GM21360 (cell line): ENCODE data around the gene ZNF678.
"Not testable (repeated sequence)": the region's sequence is repeated elsewhere in the genome, so short reads cannot be mapped to it uniquely, and the experiment has no call there.

ENCODE experiments used
- ATAC-seq: cut with Tn5 transposase; IDR thresholded peaks from one replicate; pipeline ENCODE4 v1.9.1; 2021; ENCODE audit warnings: mild to moderate bottlenecking, moderate library complexity; ENCODE audit not compliant: unreplicated experiment

Gene ZNF678

DNA sequence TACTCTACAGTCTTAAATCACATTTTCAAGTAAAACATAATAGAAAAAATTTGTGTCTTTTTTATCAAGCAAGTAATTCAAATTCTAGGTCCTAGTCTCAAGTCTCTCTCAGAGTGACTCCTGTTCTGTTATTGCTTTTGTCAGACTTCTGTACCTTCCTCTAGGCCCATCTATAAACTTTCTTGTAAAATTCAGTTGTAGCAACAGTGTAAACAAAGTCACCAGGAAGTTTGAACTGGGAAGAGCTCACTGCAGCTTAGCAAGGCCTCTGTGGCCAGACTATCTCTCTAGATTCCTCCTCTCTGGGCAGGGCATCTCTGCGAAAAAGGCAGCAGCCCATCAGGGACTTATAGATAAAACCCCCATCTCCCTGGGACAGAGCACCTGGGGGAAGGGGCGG is 13.5 kb upstream of the ZNF678 start:
- no peak for ATAC-seq

DNA sequence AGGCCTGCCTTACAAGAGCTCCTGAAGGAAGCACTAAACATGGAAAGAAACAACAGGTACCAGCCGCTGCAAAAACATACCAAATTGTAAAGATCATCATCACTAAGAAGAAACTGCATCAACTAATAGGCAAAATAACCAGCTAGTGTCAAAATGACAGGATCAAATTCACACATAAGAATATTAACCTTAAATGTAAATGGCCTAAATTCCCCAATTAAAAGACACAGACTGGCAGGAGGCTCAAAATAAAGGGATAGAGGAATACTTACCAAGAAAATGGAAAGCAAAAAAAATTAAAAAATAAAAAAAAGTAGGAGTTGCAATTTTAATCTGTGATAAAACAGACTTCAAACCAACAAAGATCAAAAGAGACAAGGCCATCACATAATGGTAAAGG is 11.5 kb upstream of the ZNF678 start:
- not testable (repeated sequence) for ATAC-seq

DNA sequence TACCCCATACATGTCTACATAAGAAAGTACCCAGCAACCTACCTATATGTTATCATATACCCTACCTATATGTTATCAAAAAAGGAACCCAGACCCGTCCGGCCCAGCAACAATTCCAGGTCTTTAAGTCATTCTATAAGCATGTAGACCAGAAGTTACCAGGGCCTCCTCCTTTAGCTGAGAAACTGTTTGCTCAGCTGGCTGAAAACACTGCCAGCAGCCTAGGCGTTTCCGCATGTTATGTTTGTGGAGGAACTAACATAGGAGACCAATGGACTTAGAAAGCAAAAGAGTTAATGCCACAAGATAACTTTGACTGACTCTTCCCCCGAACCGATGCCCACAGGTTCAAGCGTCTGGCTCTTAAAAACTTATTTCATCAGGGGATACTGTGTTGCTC is 7.1 kb upstream of the ZNF678 start:
- no peak for ATAC-seq

DNA sequence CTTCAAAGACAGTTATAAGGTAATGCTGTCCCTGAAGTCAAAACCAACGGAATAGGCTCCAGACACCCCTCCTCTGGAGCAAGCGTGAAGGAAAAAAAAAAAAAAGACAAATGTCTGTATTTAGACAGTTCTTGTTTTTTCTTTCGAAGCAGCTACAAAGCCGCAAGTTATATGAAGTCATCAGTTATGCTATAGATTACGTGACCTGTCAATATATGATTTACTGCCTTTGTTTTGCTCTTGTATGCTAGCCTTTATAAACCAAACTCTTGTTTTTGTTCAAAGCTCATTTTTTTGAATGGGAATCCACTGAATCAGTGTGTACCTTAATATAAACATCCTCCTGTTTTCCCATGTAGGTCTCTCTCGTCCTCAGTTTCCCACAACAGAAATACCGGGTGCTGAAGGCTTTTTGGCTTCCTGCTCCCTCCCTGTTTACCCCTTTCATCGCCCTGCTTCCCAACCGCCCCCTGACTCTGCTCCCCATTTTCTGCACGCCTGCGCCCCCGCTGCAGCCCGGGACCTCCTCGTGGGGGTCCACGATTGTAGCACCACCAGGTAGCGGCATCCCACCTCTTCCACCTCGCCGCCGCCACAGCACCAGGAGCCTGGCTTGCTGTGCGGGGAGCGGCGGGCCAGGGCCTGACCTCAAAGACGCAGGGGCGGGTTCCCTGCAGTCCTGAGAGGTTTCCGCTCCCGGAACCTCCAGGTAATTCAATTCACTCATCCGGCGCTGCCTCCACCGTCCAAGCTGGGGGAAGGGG is 5.2 kb upstream of the ZNF678 start:
- ATAC-seq: no peak

DNA sequence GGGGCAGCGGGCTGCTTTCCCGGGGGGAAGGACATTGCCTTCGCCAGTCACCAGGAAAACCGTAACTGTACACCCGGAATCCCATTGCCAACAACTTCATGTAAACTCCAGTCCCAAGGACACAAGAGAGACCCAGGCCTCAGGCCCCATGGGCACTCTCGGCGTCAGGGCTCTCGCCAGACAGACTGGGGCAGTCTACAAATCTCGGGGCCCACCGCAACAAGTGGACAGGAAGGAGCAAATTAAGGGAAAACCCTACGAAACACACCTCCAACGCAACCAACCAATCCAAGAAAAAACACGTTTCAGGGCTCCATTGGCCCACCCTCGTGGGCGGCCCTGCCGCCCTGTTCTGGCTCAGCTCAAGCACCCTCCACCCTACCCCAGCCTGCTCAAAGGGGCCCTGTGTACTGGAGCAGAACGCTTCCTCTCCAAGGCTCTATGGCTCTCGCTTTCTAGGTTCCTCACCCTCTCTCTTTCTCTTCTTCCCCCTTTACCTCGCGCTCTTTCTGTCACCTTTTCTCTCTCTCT is 4.6 kb upstream of the ZNF678 start:
- no peak for ATAC-seq

DNA sequence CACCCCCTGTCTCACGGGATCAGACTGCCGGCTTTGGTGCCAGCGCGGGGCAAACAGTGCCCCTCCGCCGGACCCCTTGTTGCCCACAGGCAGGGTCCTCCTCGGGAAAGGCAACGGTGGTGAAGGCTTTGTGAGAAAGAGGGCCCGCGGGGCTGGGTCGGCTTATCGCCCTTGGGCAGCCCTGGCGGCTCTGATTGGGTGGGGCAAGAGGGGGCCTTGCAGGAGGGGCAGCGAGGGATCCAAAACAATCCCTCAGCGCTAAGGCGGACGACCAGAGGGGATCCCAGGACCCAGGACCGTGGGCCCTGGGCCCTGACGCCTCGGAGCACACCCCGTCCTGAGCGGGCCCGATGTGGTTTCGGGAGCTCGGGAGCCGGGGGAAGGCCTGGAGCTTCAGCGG is 3.9 kb upstream of the ZNF678 start:
- no peak for ATAC-seq

DNA sequence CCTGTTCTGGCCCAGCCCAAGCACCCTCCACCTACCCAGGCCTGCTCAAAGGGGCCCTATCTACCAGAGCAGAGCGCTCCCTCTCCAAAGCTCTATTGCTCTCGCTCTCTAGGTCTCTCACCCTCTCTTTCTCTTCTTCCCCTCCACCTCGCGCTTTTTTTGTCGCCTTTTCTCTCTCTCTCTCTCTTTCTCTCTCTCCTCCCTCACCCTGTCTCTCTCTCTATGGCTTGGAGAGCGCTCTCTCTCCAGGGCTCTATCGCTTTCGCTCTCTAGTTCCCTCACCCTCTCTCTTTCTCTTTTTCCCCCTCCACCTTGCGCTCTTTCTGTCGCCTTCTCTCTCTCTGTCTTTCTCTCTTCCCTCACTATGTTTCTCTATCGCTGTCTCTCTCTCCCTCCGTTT is 3.4 kb upstream of the ZNF678 start:
- ATAC-seq: no peak

DNA sequence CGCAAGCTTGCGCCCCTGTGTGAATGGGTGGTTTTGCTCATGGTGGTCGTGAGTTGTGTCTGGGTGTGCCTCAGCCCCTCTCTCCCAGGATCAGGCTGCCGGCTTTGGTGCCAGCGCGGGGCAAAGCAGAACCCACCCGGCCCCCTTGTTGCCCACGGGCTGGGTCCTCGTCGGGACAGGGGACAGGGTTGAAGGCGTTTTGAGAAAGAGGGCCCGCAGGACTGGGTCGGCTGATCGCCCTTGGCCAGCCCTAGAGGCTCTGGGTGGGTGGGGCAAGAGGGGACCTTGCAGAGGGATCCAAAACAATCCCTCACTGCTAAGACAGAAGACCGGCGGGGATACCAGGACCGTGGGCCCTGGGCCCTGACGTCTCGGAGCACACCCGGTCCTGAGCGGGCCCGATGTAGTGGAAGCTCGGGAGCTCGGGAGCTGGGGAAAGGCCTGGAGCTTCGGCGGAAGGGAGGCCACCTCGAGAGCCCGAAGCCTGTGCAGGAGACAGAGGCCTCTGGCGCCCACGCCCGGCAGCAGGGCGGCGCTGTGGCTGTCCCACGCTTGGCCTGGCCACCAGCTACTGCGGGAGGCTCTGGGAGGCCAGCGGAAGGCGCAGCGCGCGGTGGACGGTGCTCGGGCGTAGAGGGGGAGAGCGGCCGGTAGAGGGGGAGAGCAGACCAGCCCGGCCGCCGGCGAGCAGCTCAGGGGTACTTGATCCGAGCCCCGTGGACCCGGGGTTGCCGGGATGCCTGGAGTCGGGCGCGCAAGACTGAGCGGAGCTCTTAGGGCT is 2.8 kb upstream of the ZNF678 start:
- no peak for ATAC-seq

DNA sequence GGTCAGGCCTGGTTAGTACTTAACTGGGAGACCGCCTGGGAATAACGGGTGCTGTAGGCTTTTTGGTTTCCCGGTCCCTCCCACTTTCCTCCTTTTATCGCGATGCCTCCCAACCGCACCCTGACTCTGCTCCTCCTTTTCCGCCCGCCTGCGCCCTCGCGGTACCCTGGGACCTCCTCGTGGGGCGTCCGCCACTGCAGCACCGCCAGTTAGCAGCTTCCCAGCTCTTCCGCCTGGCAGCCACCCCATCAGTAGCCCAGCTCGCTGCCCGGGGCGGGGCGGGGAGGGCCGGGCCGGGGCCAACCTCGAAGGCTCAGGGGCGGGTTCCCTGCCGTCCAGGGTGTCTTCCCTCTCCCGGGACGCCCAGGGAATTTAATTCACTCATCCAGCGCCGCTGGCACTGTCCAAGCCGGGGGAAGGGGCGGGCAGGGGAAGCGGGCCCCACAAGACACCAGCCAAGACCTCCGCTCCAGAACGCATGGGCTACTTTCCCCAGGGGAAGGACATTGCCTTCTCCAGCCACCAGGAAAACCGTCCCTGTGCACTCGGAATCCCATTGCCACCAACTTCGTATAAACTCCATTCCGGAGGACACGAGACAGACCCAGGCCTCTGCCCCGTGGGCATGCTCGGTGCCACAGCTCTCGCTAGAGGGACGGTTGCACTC is 2.0 kb upstream of the ZNF678 start:
- no peak for ATAC-seq

DNA sequence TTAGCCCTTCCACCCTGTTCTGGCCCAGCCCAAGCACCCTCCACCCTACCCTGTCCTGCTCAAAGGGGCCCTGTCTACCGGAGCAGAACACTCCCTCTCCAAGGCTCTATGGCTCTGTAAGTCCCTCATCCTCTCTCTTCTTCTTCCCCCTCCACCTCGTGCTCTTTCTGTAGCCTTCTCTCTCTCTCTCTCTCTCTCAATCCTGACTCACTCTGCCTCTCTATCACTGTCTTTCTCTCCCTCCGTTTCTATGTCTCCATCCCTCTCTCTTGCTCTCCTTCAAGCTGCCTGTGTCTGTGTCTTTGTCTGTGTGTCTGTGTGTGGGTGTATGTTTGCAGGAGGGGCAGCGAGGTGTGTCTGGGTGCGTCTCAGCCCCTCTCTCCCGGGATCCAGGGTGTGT is 1.3 kb upstream of the ZNF678 start:
- ATAC-seq: no peak

DNA sequence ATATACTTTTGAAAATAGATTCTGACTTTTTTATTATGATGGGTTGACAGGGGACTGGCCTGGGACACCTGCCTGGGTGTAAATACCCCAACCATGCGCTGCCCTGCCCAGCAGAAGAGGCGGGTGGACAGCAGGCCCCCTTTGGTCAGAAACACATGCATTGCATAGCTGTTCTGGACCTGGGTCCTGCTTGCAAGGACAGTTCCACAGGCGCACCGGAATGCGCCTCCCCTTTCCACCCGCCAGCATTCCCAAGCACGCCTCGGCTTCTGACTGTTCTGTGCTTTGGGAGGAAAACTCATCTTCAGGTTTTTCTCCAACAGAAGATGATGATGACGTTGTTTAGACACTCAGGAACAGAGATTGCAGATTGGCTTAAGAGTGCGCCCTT is 428 bp upstream of the ZNF678 start:
- ATAC-seq: no peak

DNA sequence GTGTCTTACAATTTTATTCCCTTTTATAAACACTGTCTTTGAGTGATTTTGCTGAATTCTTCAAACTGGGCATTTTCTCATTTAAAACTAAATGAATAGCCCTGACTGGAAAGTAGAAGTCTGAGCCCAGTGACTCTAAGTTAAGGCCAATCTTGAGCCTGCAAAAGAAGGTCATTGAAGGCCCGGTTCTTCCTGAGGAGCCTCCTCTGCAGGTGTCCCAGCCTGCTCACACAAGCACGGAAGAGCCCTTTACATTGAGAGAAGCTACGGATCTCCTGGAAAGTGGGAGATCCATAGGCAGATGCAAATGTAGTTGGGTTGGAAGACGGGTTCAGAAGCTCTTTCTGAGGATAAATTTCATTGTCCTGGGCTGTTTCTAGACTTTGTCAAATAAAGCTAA is 3.9 kb downstream of the ZNF678 start:
- ATAC-seq: no peak

DNA sequence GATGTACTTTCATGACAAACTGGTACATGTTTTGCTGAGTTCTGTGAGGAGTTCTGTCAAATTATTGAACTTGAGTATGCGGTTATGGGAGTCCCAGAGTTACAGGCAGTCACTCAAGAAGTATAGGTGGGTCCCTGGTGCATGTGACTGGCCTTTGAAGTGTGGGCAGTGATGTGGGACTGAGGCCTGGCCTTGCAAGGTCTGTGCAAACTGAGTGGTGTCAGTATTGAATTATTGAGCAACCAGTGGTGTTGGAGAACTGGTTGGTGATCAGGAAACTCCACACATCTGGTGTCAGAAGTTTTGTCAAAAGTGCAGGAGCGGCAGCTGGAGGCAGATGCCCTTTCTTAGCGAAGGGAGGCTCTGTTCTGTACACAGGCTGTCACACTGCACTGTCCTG is 5.2 kb downstream of the ZNF678 start:
- ATAC-seq: no peak

DNA sequence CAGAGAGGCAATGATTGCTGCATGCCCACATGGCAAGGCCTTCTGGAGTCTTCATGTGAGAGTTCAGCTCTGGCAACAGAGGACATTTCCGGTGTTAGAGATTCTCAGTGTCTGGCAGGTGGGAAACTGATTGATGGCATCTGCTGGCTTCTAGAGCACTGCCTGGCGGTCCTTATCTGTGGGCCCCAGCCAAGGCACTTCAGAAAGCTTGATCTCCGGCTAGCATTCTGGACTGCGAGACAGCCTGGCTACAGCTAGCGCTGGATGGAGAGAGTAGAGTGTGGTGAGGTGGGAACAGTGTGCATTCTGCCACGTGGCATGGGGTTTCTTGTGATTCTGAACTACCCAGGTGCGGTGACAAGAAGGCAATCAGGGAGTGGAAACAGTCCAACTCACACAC is 9.4 kb downstream of the ZNF678 start:
- no peak for ATAC-seq

DNA sequence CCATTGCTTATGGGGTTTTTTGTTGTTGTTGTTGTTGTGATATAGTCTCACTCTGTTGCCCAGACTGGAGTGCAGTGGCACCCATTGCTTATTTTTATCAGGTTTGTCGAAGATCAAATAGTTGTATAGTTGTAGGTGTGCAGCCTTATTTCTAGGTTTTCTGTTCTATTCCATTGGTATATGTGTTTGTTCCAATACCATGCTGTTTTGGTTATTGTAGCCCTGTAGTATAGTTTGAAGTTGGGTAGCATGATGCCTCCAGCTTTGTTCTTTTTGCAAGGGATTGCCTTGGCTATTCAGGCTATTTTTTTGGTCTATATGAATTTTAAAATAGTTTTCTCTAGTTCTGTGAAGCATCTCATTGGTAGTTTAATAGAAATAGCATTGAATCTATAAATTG is 11.6 kb downstream of the ZNF678 start:
- no peak for ATAC-seq

DNA sequence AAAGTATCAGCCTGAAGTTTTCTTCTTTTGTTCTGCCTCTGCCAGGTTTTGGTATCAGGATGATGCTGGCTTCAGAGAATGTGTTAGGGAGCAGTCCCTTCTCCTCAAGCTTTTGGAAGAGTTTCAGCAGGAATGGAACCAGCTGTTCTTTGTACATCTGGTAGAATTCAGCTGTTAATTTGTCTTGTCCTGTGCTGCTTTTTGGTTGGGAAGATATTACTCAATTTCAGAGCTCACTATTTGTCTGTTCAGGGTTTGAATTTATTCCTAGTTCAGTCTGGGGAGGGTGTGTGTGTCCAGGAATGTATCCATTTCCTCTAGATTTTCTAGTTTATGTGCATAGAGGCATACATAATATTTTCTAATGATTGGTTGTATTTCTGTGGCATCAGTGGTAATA is 12.8 kb downstream of the ZNF678 start:
- ATAC-seq: no peak

DNA sequence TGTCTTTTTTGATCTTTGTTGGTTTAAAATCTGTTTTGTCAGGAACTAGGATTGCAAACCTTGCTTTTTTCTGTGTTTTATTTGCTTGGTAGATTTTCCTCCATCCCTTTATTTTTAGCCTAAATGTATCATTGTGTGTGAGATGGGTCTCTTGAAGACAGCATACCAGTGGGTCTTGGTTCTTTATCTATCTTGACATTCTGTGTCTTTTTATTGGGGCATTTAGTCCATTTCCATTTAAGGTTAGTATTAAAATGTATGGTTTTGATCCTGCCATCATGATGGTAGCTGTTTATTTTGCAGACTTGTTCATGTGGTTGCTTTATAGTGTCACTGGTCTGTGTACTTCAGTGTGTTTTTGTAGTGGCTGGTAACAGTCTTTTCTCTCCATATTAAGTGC is 14.1 kb downstream of the ZNF678 start:
- no peak for ATAC-seq

DNA sequence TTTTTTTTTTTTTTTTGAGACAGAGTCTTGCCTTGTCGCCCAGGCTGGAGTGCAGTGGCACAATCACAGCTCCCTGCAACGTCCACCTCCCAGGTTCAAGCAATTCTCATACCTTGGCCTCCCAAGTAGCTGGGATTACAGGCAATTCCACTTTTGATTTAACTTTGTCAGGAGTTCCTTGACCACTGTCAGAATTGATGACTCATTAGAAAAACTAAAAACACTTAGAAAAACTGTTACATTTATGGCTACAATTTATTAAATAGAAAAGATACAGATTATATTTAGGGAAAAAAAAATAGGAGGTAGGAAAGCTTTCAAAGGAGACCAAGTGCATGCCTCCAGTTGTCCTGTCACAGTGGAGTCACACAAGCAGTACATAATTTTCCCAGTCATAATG is 20.0 kb downstream of the ZNF678 start:
- ATAC-seq: no peak

DNA sequence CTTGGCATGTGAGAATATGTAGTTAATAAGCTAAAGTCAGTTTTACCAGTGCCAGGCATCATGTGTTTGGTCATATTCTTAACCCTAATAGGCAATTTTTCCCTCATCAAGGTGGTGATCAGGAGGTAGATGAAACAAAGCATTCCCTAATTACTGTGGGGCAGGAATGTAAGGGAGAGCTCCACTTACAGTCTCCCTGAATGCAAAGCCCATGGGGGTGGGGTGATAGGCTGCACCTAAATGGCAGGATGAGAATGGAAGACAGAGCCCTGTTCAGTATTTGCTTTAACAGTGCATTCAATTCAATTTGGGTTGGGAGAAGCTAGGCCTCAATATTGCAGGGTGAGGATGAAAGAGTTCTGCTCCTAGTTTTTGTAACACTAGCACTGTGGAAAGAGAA is 23.4 kb downstream of the ZNF678 start:
- no peak for ATAC-seq

DNA sequence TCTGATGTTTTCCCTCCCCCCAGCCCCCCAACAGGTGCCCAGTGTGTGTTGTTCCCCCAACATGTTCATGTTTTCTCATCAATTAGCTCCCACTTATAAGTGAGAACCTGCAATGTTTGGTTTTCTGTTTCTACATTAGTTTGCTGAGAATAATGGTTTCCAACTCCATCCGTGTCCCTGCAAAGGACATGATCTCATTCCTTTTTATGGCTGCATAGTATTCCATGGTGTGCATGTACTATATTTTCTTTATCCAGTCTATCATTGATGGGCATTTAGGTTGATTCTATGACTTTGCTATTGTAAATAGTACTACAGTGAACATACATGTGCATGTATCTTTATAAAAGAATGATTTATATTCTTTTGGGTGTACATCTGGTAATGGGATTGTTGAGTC is 24.6 kb downstream of the ZNF678 start:
- no peak for ATAC-seq

DNA sequence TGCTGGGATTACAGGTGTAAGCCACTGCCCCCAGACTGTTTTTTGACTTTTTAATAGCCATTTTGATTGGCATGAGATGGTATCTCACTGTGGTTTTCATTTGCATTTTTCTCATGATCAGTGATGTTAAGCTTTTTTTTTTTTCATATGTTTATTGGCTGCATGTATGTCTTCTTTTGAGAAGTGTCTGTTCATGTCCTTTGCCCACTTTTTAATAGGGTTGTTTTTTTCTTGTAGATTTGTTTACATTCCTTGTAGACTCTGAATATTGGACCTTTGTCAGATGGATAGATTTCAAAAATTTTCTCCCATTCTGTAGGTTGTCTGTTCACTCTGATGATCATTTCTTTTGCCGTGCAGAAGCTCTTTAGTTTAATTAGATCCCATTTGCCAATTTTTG is 25.4 kb downstream of the ZNF678 start:
- ATAC-seq: not testable (repeated sequence)

DNA sequence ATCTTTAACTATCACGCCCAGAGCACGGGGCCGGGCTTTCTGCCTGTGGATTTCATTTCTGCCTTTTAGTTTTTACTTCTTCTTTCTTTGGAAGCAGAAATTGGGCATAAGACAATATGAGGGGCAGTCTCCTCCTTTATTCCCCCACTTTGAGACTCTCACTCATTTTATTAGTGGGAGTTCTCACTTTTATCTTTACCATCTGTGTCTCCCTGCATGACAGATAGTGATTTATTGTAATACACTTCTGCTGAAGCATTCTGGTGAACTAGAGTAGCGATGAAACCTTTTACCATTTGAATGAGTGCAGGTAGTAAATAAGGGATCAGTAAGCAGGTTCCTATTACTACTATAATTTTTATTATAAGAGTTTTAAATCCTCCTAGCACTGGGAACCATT is 26.4 kb downstream of the ZNF678 start:
- ATAC-seq: not testable (repeated sequence)
